ENCODE data around the gene S100Z. TPM values are rescaled to one million over a fixed set of nuclear protein-coding genes. Genes with fewer than 3 reads are reported as not detected.
A peak's percentile ranks its signal among the peaks of the same experiment; 100 is the strongest.
"Not testable (repeated sequence)": the region's sequence is repeated elsewhere in the genome, so short reads cannot be mapped to it uniquely, and the experiment has no call there.

Gene S100Z
- total RNA-seq, 1 donor: not detected

DNA sequence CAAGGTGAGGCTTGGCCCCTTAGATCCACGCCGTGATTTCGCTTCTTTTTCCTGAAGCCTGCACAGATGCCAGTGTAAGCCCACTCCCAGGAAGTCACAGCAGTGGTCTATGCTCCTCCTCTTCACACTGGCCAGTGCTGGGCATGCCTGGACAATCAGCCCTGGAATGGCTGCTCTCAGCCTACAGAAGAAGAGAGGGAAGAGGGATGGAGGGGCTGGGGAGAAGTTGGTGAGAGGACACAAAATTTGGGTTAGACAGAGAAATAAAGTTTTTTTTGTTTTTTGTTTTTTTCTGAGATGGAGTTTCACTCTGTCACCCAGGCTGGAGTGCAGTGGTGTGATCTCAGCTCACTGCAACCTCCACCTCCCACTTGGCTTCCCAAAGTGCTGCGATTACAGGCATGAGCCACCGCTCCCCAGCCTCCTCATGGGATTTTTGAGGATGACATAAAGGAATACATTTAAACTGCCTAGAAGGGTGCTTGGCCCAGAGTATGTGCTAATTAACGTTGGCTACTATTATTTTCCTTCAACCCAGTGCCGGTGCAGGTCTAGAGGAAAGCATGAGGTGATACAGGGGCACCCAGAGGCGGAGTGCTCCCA, 830 bp downstream of the S100Z start:
- no peak for DNase-seq (ENCODE audit: low read depth)
- TF ChIP-seq, protein P1, sequence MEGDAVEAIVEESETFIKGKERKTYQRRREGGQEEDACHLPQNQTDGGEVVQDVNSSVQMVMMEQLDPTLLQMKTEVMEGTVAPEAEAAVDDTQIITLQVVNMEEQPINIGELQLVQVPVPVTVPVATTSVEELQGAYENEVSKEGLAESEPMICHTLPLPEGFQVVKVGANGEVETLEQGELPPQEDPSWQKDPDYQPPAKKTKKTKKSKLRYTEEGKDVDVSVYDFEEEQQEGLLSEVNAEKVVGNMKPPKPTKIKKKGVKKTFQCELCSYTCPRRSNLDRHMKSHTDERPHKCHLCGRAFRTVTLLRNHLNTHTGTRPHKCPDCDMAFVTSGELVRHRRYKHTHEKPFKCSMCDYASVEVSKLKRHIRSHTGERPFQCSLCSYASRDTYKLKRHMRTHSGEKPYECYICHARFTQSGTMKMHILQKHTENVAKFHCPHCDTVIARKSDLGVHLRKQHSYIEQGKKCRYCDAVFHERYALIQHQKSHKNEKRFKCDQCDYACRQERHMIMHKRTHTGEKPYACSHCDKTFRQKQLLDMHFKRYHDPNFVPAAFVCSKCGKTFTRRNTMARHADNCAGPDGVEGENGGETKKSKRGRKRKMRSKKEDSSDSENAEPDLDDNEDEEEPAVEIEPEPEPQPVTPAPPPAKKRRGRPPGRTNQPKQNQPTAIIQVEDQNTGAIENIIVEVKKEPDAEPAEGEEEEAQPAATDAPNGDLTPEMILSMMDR (IDR thresholded peaks at IDR 0.05; ENCODE audit: insufficient read depth, low read depth, low read length): no peak
- H3K4me3 ChIP-seq (ENCODE audit: low read depth, low read length): no peak overlapping the region

DNA sequence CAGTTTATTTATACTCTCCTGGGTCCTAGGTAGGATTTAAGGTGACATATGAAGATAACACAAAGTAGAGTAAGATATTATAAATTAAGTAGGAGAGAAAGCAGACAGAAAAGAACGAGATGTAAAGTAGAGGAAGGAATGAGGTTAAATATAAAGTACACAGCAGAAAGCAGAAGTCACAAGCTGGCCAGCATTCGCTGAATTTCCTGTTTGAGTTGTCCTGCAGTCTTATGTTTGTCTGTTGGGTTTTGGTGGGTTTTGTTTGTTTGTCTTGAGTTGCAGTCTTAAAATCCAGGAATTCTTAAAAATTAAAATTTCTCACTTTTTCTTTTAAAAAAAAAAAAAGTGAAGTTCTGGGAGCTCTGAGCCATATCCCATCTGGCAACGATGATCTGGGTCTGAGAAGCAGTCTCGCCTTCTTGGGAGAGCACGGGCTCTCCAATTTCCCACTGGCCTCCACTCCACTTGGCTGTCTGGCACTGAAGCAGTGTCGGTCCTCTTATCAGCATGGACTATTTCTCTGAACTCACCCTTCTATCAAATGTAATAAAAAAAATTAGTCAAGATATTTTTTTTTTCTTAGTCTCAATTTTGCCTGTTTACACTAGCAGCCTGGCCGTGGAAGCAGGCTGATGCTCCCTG, 2.0 kb downstream of the S100Z start:
- no peak for DNase-seq (ENCODE audit: low read depth)

DNA sequence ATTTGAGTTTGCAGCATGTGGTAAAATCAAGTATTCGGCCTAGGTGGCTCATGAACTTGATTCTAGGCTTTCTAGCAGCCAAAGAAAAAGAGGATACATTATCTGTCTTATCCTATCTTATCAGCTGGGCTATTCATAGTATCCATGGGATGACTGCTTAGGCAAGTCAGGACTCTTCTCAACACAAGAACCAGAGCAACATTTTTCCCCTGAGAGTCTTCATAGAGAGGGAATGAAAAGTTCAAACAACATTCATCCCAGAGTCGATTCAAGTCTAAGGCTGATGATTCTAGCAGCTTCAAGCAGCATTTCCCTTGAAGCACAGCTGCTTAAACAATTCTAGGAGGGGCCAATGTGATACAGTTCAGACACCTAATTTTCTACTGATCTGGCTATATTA, 3.0 kb downstream of the S100Z start:
- DNase-seq (ENCODE audit: low read depth): no peak
- TF ChIP-seq, protein P1 (IDR thresholded peaks at IDR 0.05; ENCODE audit: insufficient read depth, low read depth, low read length): no peak
- H3K4me3 ChIP-seq (ENCODE audit: low read depth, low read length): no peak overlapping the region

More for the DNA sequence above, 2.0 kb downstream of the S100Z start:
- no peak overlapping the region for H3K4me3 ChIP-seq (ENCODE audit: low read depth, low read length)
- TF ChIP-seq, protein P1 (IDR thresholded peaks at IDR 0.05; ENCODE audit: insufficient read depth, low read depth, low read length): no peak

DNA sequence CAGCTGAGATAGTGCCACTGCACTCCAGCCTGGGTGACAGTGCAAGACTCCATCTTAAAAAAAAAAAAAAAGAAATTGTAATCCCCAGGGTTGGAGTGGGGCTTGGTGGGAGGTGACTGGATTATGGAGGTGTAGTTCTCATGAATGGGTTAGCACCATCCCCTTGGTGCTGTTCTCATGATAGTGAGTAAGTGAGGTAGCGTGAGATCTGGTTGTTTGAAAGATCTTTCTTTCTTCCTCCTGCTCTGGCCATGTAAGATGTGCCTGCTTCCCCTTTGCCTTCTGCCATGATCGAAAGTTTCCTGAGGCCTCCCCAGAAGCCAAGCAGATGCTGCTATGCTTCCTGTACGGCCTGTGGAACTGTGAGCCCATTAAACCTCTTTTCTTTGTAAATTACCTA, 3.9 kb downstream of the S100Z start:
- H3K4me3 ChIP-seq (ENCODE audit: low read depth, low read length): not testable (repeated sequence)

DNA sequence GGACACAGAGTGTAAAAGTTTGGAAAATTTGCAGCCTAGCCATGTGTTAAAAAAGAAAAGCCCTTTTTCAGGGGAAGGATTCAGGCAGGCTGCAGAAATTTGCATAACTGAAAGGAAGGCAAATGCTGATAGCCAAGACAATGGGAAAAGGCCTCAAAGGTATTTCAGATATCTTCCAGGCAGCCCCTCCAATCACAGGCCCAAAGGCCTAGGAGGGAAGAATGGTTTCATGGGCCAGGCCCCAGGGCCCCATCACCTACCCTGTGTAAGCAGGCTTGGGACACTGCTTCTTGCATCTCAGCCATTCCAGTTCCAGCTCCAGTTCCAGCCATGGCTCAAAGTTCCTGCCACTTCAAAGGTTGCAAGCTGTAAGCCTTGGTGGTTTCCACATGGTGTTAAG, 4.8 kb downstream of the S100Z start:
- DNase-seq (ENCODE audit: low read depth): no peak
- no peak overlapping the region for H3K4me3 ChIP-seq (ENCODE audit: low read depth, low read length)
- TF ChIP-seq, protein P1 (IDR thresholded peaks at IDR 0.05; ENCODE audit: insufficient read depth, low read depth, low read length): no peak

More for the DNA sequence above, 3.9 kb downstream of the S100Z start:
- DNase-seq (ENCODE audit: low read depth): not testable (repeated sequence)

DNA sequence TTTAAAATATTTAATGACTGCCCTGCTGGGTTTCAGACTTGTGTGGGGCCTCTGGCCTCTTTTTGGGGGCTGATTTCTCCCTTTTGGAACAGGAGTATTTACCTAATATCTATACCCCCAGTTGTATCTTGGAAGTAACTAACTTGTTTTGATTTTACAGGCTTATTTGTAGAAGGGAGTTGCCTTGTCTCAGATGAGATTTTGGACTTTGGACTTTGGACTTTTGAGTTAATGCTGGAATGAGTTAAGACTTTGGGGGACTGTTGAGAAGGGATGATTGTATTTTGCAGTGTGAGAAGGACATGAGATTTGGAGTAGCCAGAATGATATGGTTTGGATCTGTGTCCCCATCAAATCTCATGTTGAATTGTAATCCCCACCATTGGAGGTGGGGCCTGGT, 5.7 kb downstream of the S100Z start:
- not testable (repeated sequence) for H3K4me3 ChIP-seq (ENCODE audit: low read depth, low read length); DNase-seq (ENCODE audit: low read depth)

DNA sequence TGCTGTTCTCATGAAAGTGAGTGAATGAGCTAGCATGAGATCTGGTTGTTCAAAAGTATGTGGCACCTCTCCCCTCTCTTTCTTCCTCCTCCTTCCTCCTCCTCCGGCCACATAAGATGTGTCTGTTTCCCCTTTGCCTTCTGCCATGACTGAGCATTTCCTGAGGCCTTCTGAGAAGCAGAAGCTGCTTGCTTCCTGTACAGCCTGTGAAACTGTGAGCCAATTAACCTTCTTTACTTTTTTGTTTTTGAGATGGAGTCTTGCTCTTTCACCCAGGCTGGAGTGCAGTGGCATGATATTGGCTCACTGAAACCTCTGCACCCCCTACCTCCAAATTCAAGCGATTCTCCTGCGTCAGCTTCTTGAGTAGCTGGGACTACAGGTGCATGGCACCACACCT, 6.1 kb downstream of the S100Z start:
- no peak overlapping the region for H3K4me3 ChIP-seq (ENCODE audit: low read depth, low read length)
- TF ChIP-seq, protein P1 (IDR thresholded peaks at IDR 0.05; ENCODE audit: insufficient read depth, low read depth, low read length): no peak
- DNase-seq (ENCODE audit: low read depth): no peak

DNA sequence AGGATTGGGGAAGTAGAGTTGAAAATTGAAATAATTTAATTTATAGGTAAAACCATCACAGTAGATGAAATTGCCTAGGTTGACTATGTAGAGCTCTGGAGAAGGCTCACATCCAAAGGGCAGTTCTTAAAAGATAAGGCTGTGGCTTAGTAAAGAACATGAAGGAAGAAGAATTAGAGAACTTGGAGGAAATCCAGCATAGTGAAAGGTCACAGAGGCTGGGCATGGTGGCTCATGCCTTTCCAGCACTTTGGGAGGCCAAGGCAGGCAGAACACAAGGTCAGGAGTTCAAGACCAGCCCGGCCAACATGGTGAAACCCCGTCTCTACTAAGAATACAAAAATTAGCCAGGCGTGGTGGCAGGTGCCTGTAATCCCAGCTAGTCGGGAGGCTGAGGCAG, 7.0 kb downstream of the S100Z start:
- peak; percentile 11 for DNase-seq (ENCODE audit: low read depth)
- H3K4me3 ChIP-seq (ENCODE audit: low read depth, low read length): not testable (repeated sequence)

Measured in fibroblast of villous mesenchyme (primary cell).